HepG2 (cell line): ENCODE results near the gene VAC14. TPM values are rescaled to one million over a fixed set of nuclear protein-coding genes. Genes with fewer than 3 reads are reported as not detected.
A peak's percentile ranks its signal among the peaks of the same experiment; 100 is the strongest.

Experiments
- AHR ChIP-seq: IDR thresholded peaks from 2 replicates; pipeline ENCODE4 v1.6.1; 2018; ENCODE audit warnings: missing genetic modification reagents, missing compliant biosample characterization
- ATF2 ChIP-seq: sonication (generic); formaldehyde crosslinking; IDR thresholded peaks from 2 replicates; pipeline ENCODE4 v1.4.0; 2020; ENCODE audit warnings: missing genetic modification reagents
- CC2D1A ChIP-seq: sonication (generic); formaldehyde crosslinking; IDR thresholded peaks from 2 replicates; pipeline ENCODE4 v1.8.1; 2023; ENCODE audit warnings: mild to moderate bottlenecking, missing genetic modification reagents
- E2F1 ChIP-seq: sonication (generic); formaldehyde crosslinking; IDR thresholded peaks from 2 replicates; pipeline ENCODE4 v1.5.0; 2020; ENCODE audit warnings: missing genetic modification reagents
- FOXC1 ChIP-seq: sonication (generic); formaldehyde crosslinking; IDR thresholded peaks from 2 replicates; pipeline ENCODE4 v1.8.0; 2022; ENCODE audit warnings: mild to moderate bottlenecking, missing genetic modification reagents, borderline replicate concordance
- GFI1 ChIP-seq: sonication (generic); formaldehyde crosslinking; IDR thresholded peaks from 2 replicates; pipeline ENCODE4 v1.5.0; 2020; ENCODE audit warnings: missing genetic modification reagents, mild to moderate bottlenecking, borderline replicate concordance
- KDM2A ChIP-seq: sonication (generic); formaldehyde crosslinking; IDR thresholded peaks from 2 replicates; pipeline ENCODE4 v1.4.0; 2020; ENCODE audit warnings: low read depth, missing genetic modification reagents, borderline replicate concordance
- NCOA1 ChIP-seq: sonication (generic); formaldehyde crosslinking; IDR thresholded peaks from 2 replicates; pipeline ENCODE4 v1.9.0; 2021; ENCODE audit warnings: missing genetic modification reagents
- NR1H2 ChIP-seq: sonication (generic); formaldehyde crosslinking; IDR thresholded peaks from 2 replicates; pipeline ENCODE4 v1.8.1; 2022; ENCODE audit warnings: low read depth, missing genetic modification reagents, borderline replicate concordance
- RBAK ChIP-seq: sonication (generic); formaldehyde crosslinking; IDR thresholded peaks from 2 replicates; pipeline ENCODE4 v1.5.1; 2020; ENCODE audit warnings: mild to moderate bottlenecking, missing genetic modification reagents
- RFX3 ChIP-seq: IDR thresholded peaks from 2 replicates; pipeline ENCODE4 v1.6.1; 2016; ENCODE audit warnings: missing biosample characterization, missing genetic modification reagents
- RXRB ChIP-seq: IDR thresholded peaks from 2 replicates; pipeline ENCODE4 v1.6.1; 2016; ENCODE audit warnings: borderline replicate concordance, missing genetic modification reagents, missing compliant biosample characterization
- SAP130 ChIP-seq: IDR thresholded peaks from 2 replicates; pipeline ENCODE4 v1.6.1; 2016; ENCODE audit warnings: low read depth
- SIX1 ChIP-seq: sonication (generic); formaldehyde crosslinking; IDR thresholded peaks from 2 replicates; pipeline ENCODE4 v1.4.0; 2020; ENCODE audit warnings: missing genetic modification reagents, borderline replicate concordance
- TFE3 ChIP-seq: IDR thresholded peaks from 2 replicates; pipeline ENCODE4 v1.6.1; 2016
- XRCC5 ChIP-seq: fragments of 200-400 bp; formaldehyde crosslinking; optimal IDR thresholded peaks from 2 replicates; pipeline ENCODE3; 2017; ENCODE audit warnings: mild to moderate bottlenecking, low read length
- ZBTB25 ChIP-seq: IDR thresholded peaks from 2 replicates; pipeline ENCODE4 v1.6.1; 2018; ENCODE audit warnings: missing genetic modification reagents
- ZBTB46 ChIP-seq: sonication (generic); formaldehyde crosslinking; IDR thresholded peaks from 2 replicates; pipeline ENCODE4 v1.4.0; 2020; ENCODE audit warnings: mild to moderate bottlenecking, missing genetic modification reagents, borderline replicate concordance
- ZNF12 ChIP-seq: sonication (generic); formaldehyde crosslinking; IDR thresholded peaks from 2 replicates; pipeline ENCODE4 v1.5.0; 2020; ENCODE audit warnings: missing genetic modification reagents
- ZNF143 ChIP-seq: sonication (generic); formaldehyde crosslinking; IDR thresholded peaks from 2 replicates; pipeline ENCODE4 v1.4.0; 2020; ENCODE audit warnings: missing genetic modification reagents
- ZNF460 ChIP-seq: sonication (generic); formaldehyde crosslinking; IDR thresholded peaks from 2 replicates; pipeline ENCODE4 v1.5.1; 2020; ENCODE audit warnings: missing genetic modification reagents, mild to moderate bottlenecking, borderline replicate concordance
- ZNF605 ChIP-seq: sonication (generic); formaldehyde crosslinking; IDR thresholded peaks from 2 replicates; pipeline ENCODE4 v1.8.0; 2022; ENCODE audit warnings: mild to moderate bottlenecking, missing genetic modification reagents
- ZNF792 ChIP-seq: IDR thresholded peaks from 2 replicates; pipeline ENCODE4 v1.6.1; 2016
- polyA plus RNA-seq, 8 experiments: library from polyadenylated mRNA; depleted of rRNA in 3 of 8; stranded (reverse) in 7 of 8; unstranded in 1 of 8; fragments of >200 nt; fragmentation: Illumina TruSeq in 4 of 8; extraction: Trizol in 4 of 8; gene quantifications; 2 replicates each; pipeline versions ENCODE4 v1.2.1 to v1.2.3, GENCODE V29; 2011 to 2016; ENCODE audit warnings: low read depth in 4 of 8, missing spikeins in 1 of 8, mixed read lengths in 1 of 8; ENCODE audit not compliant: insufficient read depth in 1 of 8
- total RNA-seq, 5 experiments: library from RNA; depleted of rRNA; stranded (reverse); fragments of >200 nt; fragmentation: Illumina TruSeq; extraction: Trizol; gene quantifications; 2 replicates each; pipeline ENCODE4 v1.2.3, GENCODE V29; 2016; ENCODE audit warnings: low read depth in 1 of 5

VAC14 gene
- total and polyA plus RNA-seq, 2 of the 13 experiments (the other 11 are each of a cell fraction or from before 2014, with no cell fraction given): 23.5 to 24.6 TPM

GRCh38 chr16:70689035-70689969 lies 111.7 kb downstream of the VAC14 start (continued):
- TF ChIP-seq TFE3 (peak; percentile 84), ZNF792 (CRISPR knock-in tag) (0 out of 2 replicates have a peak, but pooled peaks have one; percentile 21), ZBTB46 (CRISPR knock-in tag) (no peak), RFX3 (CRISPR knock-in tag) (peak; percentile 71), NR1H2 (no peak), CC2D1A (CRISPR knock-in tag) (no peak), SAP130 (CRISPR knock-in tag) (peak; percentile 82), ZNF605 (peak; percentile 75), RXRB (CRISPR knock-in tag) (peak; percentile 52; the same call in 1 of the 2 replicates), ZNF143 (CRISPR knock-in tag) (peak; percentile 49; the same call in 1 of the 2 replicates), ZNF12 (no peak), NCOA1 (peak; percentile 66; the same call in 1 of the 2 replicates), AHR (CRISPR knock-in tag) (no peak), FOXC1 (CRISPR knock-in tag) (0 out of 2 replicates have a peak, but pooled peaks have one; percentile 14), GFI1 (CRISPR knock-in tag) (peak; percentile 57; the same call in 1 of the 2 replicates), XRCC5 (peak; percentile 83), ATF2 (CRISPR knock-in tag) (peak; percentile 72; the same call in 1 of the 2 replicates), E2F1 (CRISPR knock-in tag) (0 out of 2 replicates have a peak, but pooled peaks have one; percentile 49), SIX1 (peak; percentile 51; the same call in 1 of the 2 replicates), ZNF460 (no peak), ZBTB25 (CRISPR knock-in tag) (0 out of 2 replicates have a peak, but pooled peaks have one; percentile 35), KDM2A (CRISPR knock-in tag) (peak; percentile 67; the same call in 1 of the 2 replicates), RBAK (no peak)
